Neuronal stem cell (in vitro differentiated cells): ENCODE data around the gene PCNX2.

ENCODE experiments used
- DNase-seq: peaks from one replicate; pipeline ENCODE4 v3.0.0-alpha.2; 2013; ENCODE audit warnings: low spot score
- H2AFZ ChIP-seq: one replicate; pipeline ENCODE4 v1.6.1; 2013; ENCODE audit warnings: mild to moderate bottlenecking, low read length, inconsistent platforms
- H2AK5ac ChIP-seq: 2 replicates; pipeline ENCODE4 v1.6.1; 2013; ENCODE audit warnings: low read depth, mild to moderate bottlenecking, inconsistent platforms, low read length, moderate library complexity, mixed read lengths
- H2BK120ac ChIP-seq: 2 replicates; pipeline ENCODE4 v1.6.1; 2013; ENCODE audit warnings: low read depth, mild to moderate bottlenecking, inconsistent platforms, low read length, moderate library complexity, mixed read lengths
- H2BK12ac ChIP-seq: one replicate; pipeline ENCODE4 v1.6.1; 2013; ENCODE audit warnings: low read length, inconsistent platforms
- H2BK15ac ChIP-seq: 2 replicates; pipeline ENCODE4 v1.6.1; 2013; ENCODE audit warnings: mild to moderate bottlenecking, low read length, inconsistent platforms, mixed read lengths
- H2BK5ac ChIP-seq: one replicate; pipeline ENCODE4 v1.6.1; 2013; ENCODE audit warnings: inconsistent platforms, mild to moderate bottlenecking, low read length, moderate library complexity
- H3K14ac ChIP-seq: one replicate; pipeline ENCODE4 v1.6.1; 2013; ENCODE audit warnings: low read length, inconsistent platforms
- H3K18ac ChIP-seq: 2 replicates; pipeline ENCODE4 v1.6.1; 2013; ENCODE audit warnings: low read length, inconsistent platforms
- H3K23ac ChIP-seq: 2 replicates; pipeline ENCODE4 v1.6.1; 2013; ENCODE audit warnings: low read depth, mild to moderate bottlenecking, mixed read lengths, low read length, inconsistent platforms; ENCODE audit not compliant: poor library complexity
- H3K27ac ChIP-seq: replicated peaks from 3 replicates; pipeline ENCODE4 v1.5.1; 2013; ENCODE audit warnings: low read length, inconsistent platforms
- H3K27me3 ChIP-seq, 3 experiments: 2 replicates each; pipeline ENCODE4 v1.6.1; 2013; ENCODE audit warnings: low read length in 3 of 3, mild to moderate bottlenecking in 2 of 3, inconsistent platforms in 1 of 3, low read depth in 1 of 3, mixed read lengths in 1 of 3, moderate library complexity in 1 of 3; ENCODE audit not compliant: control insufficient read depth in 3 of 3, insufficient read depth in 3 of 3
- H3K36me3 ChIP-seq, 2 donors: replicated peaks in 1 of 2; 2 replicates each; pipeline ENCODE4 v1.6.1; 2013; ENCODE audit warnings: low read length in 2 of 2; ENCODE audit not compliant: control insufficient read depth in 2 of 2, insufficient read depth in 2 of 2
- H3K4ac ChIP-seq: 2 replicates; pipeline ENCODE4 v1.6.1; 2013; ENCODE audit warnings: inconsistent platforms, mild to moderate bottlenecking, low read length, moderate library complexity
- H3K4me1 ChIP-seq, 2 donors: 1 replicate in 1 of 2; 2 replicates in 1 of 2; pipeline ENCODE4 v1.6.1; 2013; ENCODE audit warnings: low read length in 2 of 2, low read depth in 1 of 2; ENCODE audit not compliant: control insufficient read depth in 2 of 2, insufficient read depth in 1 of 2
- H3K4me2 ChIP-seq: one replicate; pipeline ENCODE4 v1.6.1; 2013; ENCODE audit warnings: mild to moderate bottlenecking, low read length, inconsistent platforms; ENCODE audit not compliant: insufficient read depth, poor library complexity, severe bottlenecking
- H3K4me3 ChIP-seq, 2 donors: 2 replicates each; pipeline ENCODE4 v1.5.1; 2013; ENCODE audit warnings: low read length in 2 of 2, mild to moderate bottlenecking in 2 of 2, inconsistent platforms in 1 of 2, moderate library complexity in 1 of 2
- H3K79me1 ChIP-seq: one replicate; pipeline ENCODE4 v1.6.1; 2013; ENCODE audit warnings: low read depth, mild to moderate bottlenecking, inconsistent platforms, low read length, moderate library complexity
- H3K9ac ChIP-seq: one replicate; pipeline ENCODE4 v1.6.1; 2013; ENCODE audit warnings: mild to moderate bottlenecking, low read depth, low read length, inconsistent platforms; ENCODE audit not compliant: poor library complexity
- H3K9me3 ChIP-seq, 2 donors: replicated peaks in 1 of 2; 2 replicates each; pipeline versions ENCODE3 to v1.6.1; 2013; ENCODE audit warnings: low read length in 2 of 2, mild to moderate bottlenecking in 2 of 2, inconsistent platforms in 1 of 2, low read depth in 1 of 2, mixed read lengths in 1 of 2, moderate library complexity in 1 of 2; ENCODE audit not compliant: control insufficient read depth in 2 of 2, insufficient read depth in 1 of 2
- H4K8ac ChIP-seq: one replicate; pipeline ENCODE4 v1.6.1; 2013; ENCODE audit warnings: low read depth, mild to moderate bottlenecking, inconsistent platforms, low read length, moderate library complexity
- H4K91ac ChIP-seq: one replicate; pipeline ENCODE4 v1.6.1; 2013; ENCODE audit warnings: low read length, low read depth, mild to moderate bottlenecking, inconsistent platforms; ENCODE audit not compliant: poor library complexity
- WGBS, 2 donors: extraction: QIAGEN DNeasy Blood & Tissue Kit; methylation state at CpG; one replicate each; pipeline ENCODE4 v1.1.7; 2013; ENCODE audit warnings: missing lambda C conversion rate in 2 of 2, mixed read lengths in 1 of 2; ENCODE audit not compliant: insufficient read length in 2 of 2, insufficient replicate concordance in 1 of 2; ENCODE audit errors: extremely low coverage in 2 of 2; 5-methylcytosine and 5-hydroxymethylcytosine counted together

The PCNX2 gene

DNA sequence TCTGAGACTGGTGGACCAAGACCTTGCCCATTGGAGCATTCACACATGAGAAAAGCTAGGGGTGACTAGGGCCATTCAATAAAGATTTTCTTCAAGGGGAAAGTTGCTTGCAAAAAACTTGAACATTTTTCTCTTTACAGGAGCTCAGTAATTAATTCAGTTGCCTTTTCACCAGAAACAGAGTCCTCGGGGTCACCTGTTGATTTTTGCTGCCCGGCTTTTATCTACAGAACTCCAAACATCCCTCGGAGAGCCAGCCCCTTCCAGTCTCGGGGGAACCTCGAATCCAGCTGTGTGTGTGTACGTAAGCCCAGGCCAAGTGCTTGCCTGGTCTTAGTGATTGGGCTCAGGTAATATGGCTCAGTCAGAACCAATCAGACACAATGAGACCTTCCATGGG lies 47.5 kb downstream of the PCNX2 start:
- H3K27me3 ChIP-seq = no peaks in the 10 kb centered on the region
- H3K23ac ChIP-seq = no peak overlapping the region
- H3K9ac ChIP-seq = no peak overlapping the region
- DNase-seq = no peak
- H2BK5ac ChIP-seq = no peak overlapping the region
- no peaks in the 10 kb centered on the region for H3K4me1 ChIP-seq
- H4K8ac ChIP-seq = no peak overlapping the region
- H2BK120ac ChIP-seq = no peak overlapping the region
- H3K4me2 ChIP-seq = no peak overlapping the region
- H2BK15ac ChIP-seq = no peak overlapping the region
- H2BK12ac ChIP-seq = no peak overlapping the region
- no peak overlapping the region for H2AFZ ChIP-seq
- no peaks in the 10 kb centered on the region for H3K9me3 ChIP-seq
- no peaks in the 10 kb centered on the region for H3K79me1 ChIP-seq
- WGBS, 2 donors = no CpG with 5 or more reads among the region's 6 CpGs
- H4K91ac ChIP-seq = no peak overlapping the region
- no peak overlapping the region for H3K14ac ChIP-seq
- no peak overlapping the region for H3K4ac ChIP-seq
- H3K18ac ChIP-seq = no peak overlapping the region
- H2AK5ac ChIP-seq = no peak overlapping the region
- no peak overlapping the region for H3K4me3 ChIP-seq
- H3K27ac ChIP-seq = no peak overlapping the region
- peaks cover 4 to 32% of the 10 kb centered on the region in 2 donors for H3K36me3 ChIP-seq

DNA sequence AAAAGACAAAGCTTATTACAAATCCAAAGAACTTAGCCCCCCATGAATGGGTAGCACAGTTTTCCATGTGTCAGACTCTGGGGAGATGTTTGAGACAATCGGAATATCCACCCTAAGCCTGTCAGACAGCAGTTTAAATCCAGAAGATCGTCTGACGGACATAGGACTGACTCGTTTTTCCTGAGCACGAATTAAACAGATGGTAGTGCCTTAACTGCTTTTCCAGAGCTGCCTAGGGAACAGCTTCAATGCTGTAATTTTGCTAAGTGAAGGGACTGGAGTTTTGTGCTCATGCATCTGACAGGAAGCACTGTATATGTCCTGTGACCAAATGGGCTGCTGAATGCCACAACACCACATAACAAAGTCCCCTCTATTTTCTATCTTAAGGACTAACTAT lies 48.6 kb downstream of the PCNX2 start:
- no peak overlapping the region for H3K4me3 ChIP-seq
- H2BK5ac ChIP-seq = no peak overlapping the region
- H4K91ac ChIP-seq = no peak overlapping the region
- no peaks in the 10 kb centered on the region for H3K4me1 ChIP-seq
- no peak overlapping the region for H3K23ac ChIP-seq
- no peak overlapping the region for H3K4me2 ChIP-seq
- no peak for DNase-seq
- no peak overlapping the region for H4K8ac ChIP-seq
- H3K14ac ChIP-seq = no peak overlapping the region
- no peak overlapping the region for H2AK5ac ChIP-seq
- no peak overlapping the region for H2BK120ac ChIP-seq
- no peaks in the 10 kb centered on the region for H3K9me3 ChIP-seq
- no peak overlapping the region for H3K18ac ChIP-seq
- H2BK15ac ChIP-seq = no peak overlapping the region
- H3K4ac ChIP-seq = no peak overlapping the region
- H3K27ac ChIP-seq = no peak overlapping the region
- H3K36me3 ChIP-seq = peaks cover 4 to 24% of the 10 kb centered on the region in 2 donors
- H3K27me3 ChIP-seq = no peaks in the 10 kb centered on the region
- no CpG with 5 or more reads among the region's 5 CpGs for WGBS, 2 donors
- H3K9ac ChIP-seq = no peak overlapping the region
- no peak overlapping the region for H2AFZ ChIP-seq
- H2BK12ac ChIP-seq = no peak overlapping the region
- H3K79me1 ChIP-seq = no peaks in the 10 kb centered on the region

DNA sequence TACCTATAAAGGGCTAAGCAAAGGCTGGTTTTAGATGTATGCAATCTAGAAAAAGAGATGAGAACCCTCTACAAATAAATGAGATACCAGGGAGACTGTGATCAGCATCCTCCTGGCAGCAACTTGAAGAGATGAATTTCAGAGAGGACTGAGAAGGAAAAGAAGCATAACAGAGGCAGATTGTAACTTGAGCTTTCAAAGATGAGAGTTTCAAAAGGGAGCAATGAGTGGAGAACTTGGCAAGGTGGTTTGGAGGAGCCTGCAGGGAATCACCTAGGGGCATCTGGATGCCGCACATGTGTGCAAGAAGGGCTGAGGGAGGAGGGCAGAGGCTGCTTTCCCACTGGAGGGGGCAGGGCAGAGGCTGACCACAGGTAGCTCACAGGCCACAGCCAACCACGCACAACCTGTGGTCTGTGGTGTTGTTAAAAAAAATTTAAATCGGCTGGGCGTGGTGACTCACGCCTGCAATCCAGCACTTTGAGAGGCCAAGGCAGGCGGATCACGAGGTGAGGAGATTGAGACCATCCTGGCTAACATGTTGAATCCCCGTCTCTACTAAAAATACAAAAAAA lies 50.2 kb downstream of the PCNX2 start:
- H3K4me2 ChIP-seq = no peak overlapping the region
- no peak overlapping the region for H3K9ac ChIP-seq
- no peak overlapping the region for H2BK15ac ChIP-seq
- H2AK5ac ChIP-seq = no peak overlapping the region
- no peak overlapping the region for H2BK120ac ChIP-seq
- H3K27ac ChIP-seq = no peak overlapping the region
- H3K4ac ChIP-seq = no peak overlapping the region
- H3K4me1 ChIP-seq = no peaks in the 10 kb centered on the region
- WGBS, 2 donors = no CpG with 5 or more reads among the region's 8 CpGs
- DNase-seq = no peak
- H4K91ac ChIP-seq = no peak overlapping the region
- H3K14ac ChIP-seq = no peak overlapping the region
- no peaks in the 10 kb centered on the region for H3K27me3 ChIP-seq
- H3K23ac ChIP-seq = no peak overlapping the region
- H3K4me3 ChIP-seq = no peak overlapping the region
- H3K36me3 ChIP-seq = peaks cover 4 to 8% of the 10 kb centered on the region in 2 donors
- H3K18ac ChIP-seq = no peak overlapping the region
- no peak overlapping the region for H2BK12ac ChIP-seq
- H3K79me1 ChIP-seq = no peaks in the 10 kb centered on the region
- H2AFZ ChIP-seq = no peak overlapping the region
- H2BK5ac ChIP-seq = no peak overlapping the region
- H4K8ac ChIP-seq = no peak overlapping the region
- H3K9me3 ChIP-seq = no peaks in the 10 kb centered on the region

DNA sequence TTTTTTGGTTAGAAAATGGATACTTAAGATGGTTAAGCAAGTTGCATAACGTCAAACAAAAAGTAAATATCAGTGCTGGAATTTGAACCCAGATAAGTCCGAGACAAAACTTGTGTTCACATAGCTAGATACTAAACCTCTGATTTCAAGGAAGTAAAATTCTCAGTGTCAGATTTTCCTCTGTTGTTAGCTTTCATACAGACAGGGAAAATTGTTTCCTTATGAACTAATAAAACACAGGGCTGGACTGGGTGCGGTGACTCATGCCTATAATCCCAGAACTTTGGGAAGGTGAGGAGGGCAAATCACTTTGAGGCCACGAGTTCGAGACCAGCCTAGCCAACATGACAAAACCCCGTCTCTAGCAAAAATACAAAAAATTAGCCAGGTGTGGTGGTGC lies 51.3 kb downstream of the PCNX2 start:
- no peaks in the 10 kb centered on the region for H3K27me3 ChIP-seq
- H2BK5ac ChIP-seq = no peak overlapping the region
- no peaks in the 10 kb centered on the region for H3K9me3 ChIP-seq
- no peaks in the 10 kb centered on the region for H3K79me1 ChIP-seq
- no peak overlapping the region for H2AFZ ChIP-seq
- no peak overlapping the region for H3K4ac ChIP-seq
- no peaks in the 10 kb centered on the region for H3K4me1 ChIP-seq
- no peak overlapping the region for H3K4me2 ChIP-seq
- no peak for DNase-seq
- H2BK15ac ChIP-seq = no peak overlapping the region
- no peak overlapping the region for H4K8ac ChIP-seq
- no peak overlapping the region for H4K91ac ChIP-seq
- H2AK5ac ChIP-seq = no peak overlapping the region
- no peak overlapping the region for H2BK120ac ChIP-seq
- no peak overlapping the region for H3K14ac ChIP-seq
- WGBS, 2 donors = no CpG with 5 or more reads among the region's 6 CpGs
- H3K9ac ChIP-seq = no peak overlapping the region
- no peak overlapping the region for H3K23ac ChIP-seq
- no peaks in the 10 kb centered on the region for H3K36me3 ChIP-seq
- H3K18ac ChIP-seq = no peak overlapping the region
- H3K27ac ChIP-seq = no peak overlapping the region
- H3K4me3 ChIP-seq = no peak overlapping the region
- H2BK12ac ChIP-seq = no peak overlapping the region
